Measurements from ENCODE around the gene EFS.

EFS gene

DNA sequence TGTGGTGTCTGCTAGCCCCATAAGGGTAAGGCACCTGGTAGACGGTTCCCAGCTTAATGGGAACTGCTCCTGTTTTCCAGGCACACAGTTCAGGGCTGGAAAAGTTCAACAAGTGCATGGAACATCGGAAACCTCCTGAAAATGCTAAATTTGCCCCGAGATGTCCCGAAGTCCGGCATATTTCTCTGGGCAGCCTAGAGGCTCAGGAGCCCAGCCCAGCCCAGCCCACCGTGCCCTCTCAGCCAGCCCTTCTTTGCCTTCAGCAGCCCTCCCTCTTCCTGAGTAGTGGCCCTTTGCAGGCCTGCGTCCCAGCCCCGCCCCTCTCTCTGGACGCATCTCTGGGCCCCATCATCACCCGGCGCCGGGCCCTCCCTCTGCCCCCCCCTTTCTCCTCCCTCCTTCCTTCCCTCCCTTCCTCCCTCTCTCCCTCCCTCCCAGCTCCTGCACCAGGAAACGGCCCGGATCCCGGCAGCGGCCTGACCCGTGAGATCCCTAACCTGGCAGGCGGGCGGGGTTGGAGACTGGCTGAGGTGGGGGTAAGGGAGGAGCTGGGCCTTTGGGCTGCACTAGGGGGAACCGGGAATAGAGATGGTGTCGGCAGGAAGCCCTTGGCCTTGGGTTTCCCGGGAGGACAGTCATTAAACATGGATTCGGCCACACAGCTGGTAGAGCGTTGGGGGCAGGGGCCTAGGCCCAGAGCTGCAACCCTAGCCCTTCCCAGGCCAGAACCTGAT, 58.4 kb downstream of the EFS start, which contains the start of gene BCL2L2:
Gene BCL2L2 (plus strand): TSS at position 422 of the 734 bp plus-strand sequence. CDS start 935 bp downstream, outside the sequence.
- no peak for DNase-seq (ENCODE audit: low read depth in 2 of 2)

Data from stimulated activated CD4-positive, alpha-beta T cell treated with anti-CD3 and anti-CD28 coated beads, Interleukin-1b, Interleukin-23, amount 100 ng/mL, for 4 hours (primary cell).